HEK293 (cell line): Measurements from ENCODE around the gene INHA.

Experiments
- CTCF ChIA-PET: fragments of 350-600 bp; formaldehyde crosslinking; extraction: SDS; loops from one replicate; lab custom pipeline; 2021; ENCODE audit warnings: antibody characterized with exemption; lab: Yijun Ruan, JAX
- POLR2A ChIA-PET: fragments of 300-600 bp; formaldehyde crosslinking; extraction: SDS; loops from one replicate; lab custom pipeline; 2020; ENCODE audit warnings: antibody characterized with exemption, inconsistent platforms; lab: Yijun Ruan, JAX
- H3K27ac ChIP-seq: fragments of 200-500 bp; sonication (Bioruptor generic); 2 replicates; pipeline ENCODE4 v1.5.1; 2014; ENCODE audit warnings: low read depth, low read length, control low read depth, inconsistent platforms; ENCODE audit errors: extremely low read depth
- H3K36me3 ChIP-seq, 2 experiments: fragments of 200-500 bp in 1 of 2; sonication (Bioruptor generic) in 1 of 2; 1 replicate in 1 of 2; 2 replicates in 1 of 2; pipeline ENCODE4 v1.5.1; 2014 to 2017; ENCODE audit warnings: inconsistent platforms in 2 of 2, low read length in 2 of 2; ENCODE audit not compliant: control insufficient read depth in 2 of 2, insufficient read depth in 1 of 2
- H3K4me1 ChIP-seq: fragments of 200-500 bp; sonication (Bioruptor generic); 2 replicates; pipeline ENCODE4 v1.5.1; 2014; ENCODE audit warnings: mild to moderate bottlenecking, low read length, inconsistent platforms; ENCODE audit not compliant: control insufficient read depth, insufficient read depth
- H3K4me3 ChIP-seq: 2 replicates; pipeline ENCODE4 v1.5.1; 2011; ENCODE audit warnings: low read depth, mild to moderate bottlenecking, control low read depth, low read length, moderate library complexity
- H3K9me3 ChIP-seq: fragments of 200-500 bp; sonication (Bioruptor generic); 2 replicates; pipeline ENCODE4 v1.5.1; 2014; ENCODE audit warnings: low read depth, low read length, inconsistent platforms; ENCODE audit not compliant: control insufficient read depth, insufficient read depth
- FEZF1 ChIP-seq: fragments of 450-650 bp; formaldehyde crosslinking; IDR thresholded peaks from 2 replicates; pipeline ENCODE4 v1.5.1; 2016; ENCODE audit warnings: missing biosample characterization, missing genetic modification characterization
- KLF9 ChIP-seq: fragments of 450-650 bp; formaldehyde crosslinking; IDR thresholded peaks from 2 replicates; pipeline ENCODE4 v1.5.1; 2016; ENCODE audit warnings: missing biosample characterization, missing genetic modification characterization, low read depth
- RBAK ChIP-seq: fragments of 450-650 bp; formaldehyde crosslinking; IDR thresholded peaks from 2 replicates; pipeline ENCODE4 v1.5.1; 2016; ENCODE audit warnings: missing biosample characterization, missing genetic modification characterization
- SALL2 ChIP-seq: fragments of 450-650 bp; formaldehyde crosslinking; IDR thresholded peaks from 2 replicates; pipeline ENCODE4 v1.5.0; 2017; ENCODE audit warnings: missing biosample characterization, mild to moderate bottlenecking, missing genetic modification characterization, borderline replicate concordance
- SP7 ChIP-seq: fragments of 450-650 bp; formaldehyde crosslinking; IDR thresholded peaks from 2 replicates; pipeline ENCODE4 v1.5.1; 2016; ENCODE audit warnings: missing biosample characterization, missing genetic modification characterization
- TRIM28 ChIP-seq: IDR thresholded peaks from 2 replicates; pipeline ENCODE4 v1.6.1; 2011; ENCODE audit warnings: low read length, control low read depth, borderline replicate concordance
- YY1 ChIP-seq: fragments of 450-650 bp; formaldehyde crosslinking; IDR thresholded peaks from 2 replicates; pipeline ENCODE4 v1.5.1; 2018; ENCODE audit warnings: missing biosample characterization, missing genetic modification characterization
- YY2 ChIP-seq: fragments of 450-650 bp; formaldehyde crosslinking; IDR thresholded peaks from 2 replicates; pipeline ENCODE4 v1.5.1; 2016; ENCODE audit warnings: missing biosample characterization, missing genetic modification characterization
- ZBTB21 ChIP-seq: fragments of 450-650 bp; formaldehyde crosslinking; IDR thresholded peaks from 2 replicates; pipeline ENCODE4 v1.5.1; 2017; ENCODE audit warnings: missing biosample characterization, missing genetic modification characterization
- ZBTB48 ChIP-seq: fragments of 450-650 bp; formaldehyde crosslinking; IDR thresholded peaks from 2 replicates; pipeline ENCODE4 v1.5.1; 2016; ENCODE audit warnings: missing biosample characterization, missing genetic modification characterization
- ZFP69B ChIP-seq: fragments of 450-650 bp; formaldehyde crosslinking; IDR thresholded peaks from 2 replicates; pipeline ENCODE4 v1.5.1; 2016; ENCODE audit warnings: missing biosample characterization, missing genetic modification characterization
- ZNF112 ChIP-seq: fragments of 450-650 bp; formaldehyde crosslinking; IDR thresholded peaks from 2 replicates; pipeline ENCODE4 v1.5.0; 2017; ENCODE audit warnings: missing biosample characterization, missing genetic modification characterization
- ZNF114 ChIP-seq: fragments of 450-650 bp; formaldehyde crosslinking; IDR thresholded peaks from 2 replicates; pipeline ENCODE4 v1.5.0; 2017; ENCODE audit warnings: missing biosample characterization, missing genetic modification characterization
- ZNF121 ChIP-seq: fragments of 450-650 bp; formaldehyde crosslinking; IDR thresholded peaks from 2 replicates; pipeline ENCODE4 v1.5.1; 2016; ENCODE audit warnings: missing biosample characterization, missing genetic modification characterization
- ZNF274 ChIP-seq, 2 experiments: fragments of 200-500 bp in 1 of 2; fragments of 450-650 bp in 1 of 2; sonication (Bioruptor generic) in 1 of 2; formaldehyde crosslinking in 1 of 2; IDR thresholded peaks; 2 replicates each; pipeline versions ENCODE4 v1.5.1 to v1.6.1; 2014 to 2016; ENCODE audit warnings: borderline replicate concordance in 1 of 2, inconsistent platforms in 1 of 2, low read length in 1 of 2, missing biosample characterization in 1 of 2, missing genetic modification characterization in 1 of 2
- ZNF311 ChIP-seq: fragments of 450-650 bp; formaldehyde crosslinking; IDR thresholded peaks from 2 replicates; pipeline ENCODE4 v1.5.1; 2017; ENCODE audit warnings: missing biosample characterization, missing genetic modification characterization, borderline replicate concordance
- ZNF366 ChIP-seq: fragments of 450-650 bp; formaldehyde crosslinking; conservative IDR thresholded peaks from 2 replicates; pipeline ENCODE4 v1.5.1; 2016; ENCODE audit warnings: missing biosample characterization, missing genetic modification characterization
- ZNF391 ChIP-seq: fragments of 450-650 bp; formaldehyde crosslinking; IDR thresholded peaks from 2 replicates; pipeline ENCODE4 v1.5.1; 2016; ENCODE audit warnings: low read depth, missing biosample characterization, missing genetic modification characterization, borderline replicate concordance
- ZNF416 ChIP-seq: fragments of 450-650 bp; formaldehyde crosslinking; IDR thresholded peaks from 2 replicates; pipeline ENCODE4 v1.5.1; 2016; ENCODE audit warnings: missing biosample characterization, missing genetic modification characterization
- ZNF621 ChIP-seq: fragments of 450-650 bp; formaldehyde crosslinking; IDR thresholded peaks from 2 replicates; pipeline ENCODE4 v1.5.1; 2017; ENCODE audit warnings: missing biosample characterization, missing genetic modification characterization
- ZNF626 ChIP-seq: fragments of 450-650 bp; sonication (Bioruptor Pico); formaldehyde crosslinking; IDR thresholded peaks from 2 replicates; pipeline ENCODE4 v1.5.1; 2018; ENCODE audit warnings: missing biosample characterization, missing genetic modification characterization, inconsistent platforms
- ZNF664 ChIP-seq: fragments of 450-650 bp; formaldehyde crosslinking; IDR thresholded peaks from 2 replicates; pipeline ENCODE4 v1.5.1; 2016; ENCODE audit warnings: missing biosample characterization, missing genetic modification characterization
- ZNF768 ChIP-seq: fragments of 450-650 bp; formaldehyde crosslinking; IDR thresholded peaks from 2 replicates; pipeline ENCODE4 v1.5.1; 2018; ENCODE audit warnings: missing biosample characterization, mild to moderate bottlenecking, missing genetic modification characterization
- ZNF776 ChIP-seq: fragments of 450-650 bp; formaldehyde crosslinking; IDR thresholded peaks from 2 replicates; pipeline ENCODE4 v1.5.0; 2017; ENCODE audit warnings: missing biosample characterization, missing genetic modification characterization, borderline replicate concordance
- ZNF830 ChIP-seq: fragments of 450-650 bp; IDR thresholded peaks from 2 replicates; pipeline ENCODE4 v1.5.0; 2018; ENCODE audit warnings: missing biosample characterization, missing genetic modification characterization, low read depth, mild to moderate bottlenecking, moderate library complexity
- ZNF843 ChIP-seq: fragments of 450-650 bp; formaldehyde crosslinking; IDR thresholded peaks from 2 replicates; pipeline ENCODE4 v1.5.1; 2016; ENCODE audit warnings: missing biosample characterization, missing genetic modification characterization
- ZSCAN23 ChIP-seq: fragments of 450-650 bp; formaldehyde crosslinking; IDR thresholded peaks from 2 replicates; pipeline ENCODE4 v1.5.1; 2016; ENCODE audit warnings: missing biosample characterization, missing genetic modification characterization
- ZSCAN30 ChIP-seq: fragments of 450-650 bp; IDR thresholded peaks from 2 replicates; pipeline ENCODE4 v1.5.1; 2018; ENCODE audit warnings: missing biosample characterization, mild to moderate bottlenecking, missing genetic modification characterization, moderate library complexity
- TF ChIP-seq, protein P1 (sequence below): fragments of 450-650 bp; formaldehyde crosslinking; IDR thresholded peaks from 2 replicates; pipeline ENCODE4 v1.5.1; 2016; ENCODE audit warnings: missing biosample characterization, missing genetic modification characterization
- TF ChIP-seq, protein P2 (sequence below): fragments of 450-650 bp; formaldehyde crosslinking; IDR thresholded peaks from 2 replicates; pipeline ENCODE4 v1.5.1; 2016; ENCODE audit warnings: missing biosample characterization, missing genetic modification characterization
- TF ChIP-seq, protein P3 (sequence below): fragments of 450-650 bp; formaldehyde crosslinking; IDR thresholded peaks from 2 replicates; pipeline ENCODE4; 2016; ENCODE audit warnings: missing biosample characterization, missing genetic modification characterization
- TF ChIP-seq, protein P4 (sequence below): fragments of 450-650 bp; formaldehyde crosslinking; IDR thresholded peaks from 2 replicates; pipeline ENCODE4 v1.5.1; 2017; ENCODE audit warnings: missing biosample characterization, mild to moderate bottlenecking, missing genetic modification characterization, moderate library complexity

Gene INHA

DNA sequence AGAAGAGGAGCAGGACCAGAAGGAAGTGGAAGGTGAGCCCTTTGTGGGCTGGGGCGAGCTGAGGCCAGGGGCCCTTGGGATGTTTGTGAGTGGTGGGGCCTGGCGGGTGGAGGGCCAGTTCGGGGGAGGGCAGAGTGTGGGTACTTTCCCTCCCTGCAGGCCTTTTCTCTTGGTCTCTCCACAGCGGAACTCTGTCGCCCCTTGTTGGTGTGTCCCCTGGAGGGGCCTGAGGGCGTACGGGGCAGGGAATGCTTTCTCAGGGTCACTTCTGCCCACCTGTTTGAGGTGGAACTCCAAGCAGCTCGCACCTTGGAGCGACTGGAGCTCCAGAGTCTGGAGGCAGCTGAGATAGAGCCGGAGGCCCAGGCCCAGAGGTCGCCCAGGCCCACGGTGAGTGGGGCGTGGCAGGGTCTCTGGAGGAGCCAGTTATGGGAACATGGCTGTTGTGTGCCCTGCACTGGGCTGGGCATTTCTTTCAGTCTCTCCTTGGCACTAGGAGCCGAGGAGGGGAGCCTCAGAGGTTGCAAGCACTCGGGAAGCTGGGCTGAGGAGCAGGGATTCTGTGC lies 36.4 kb downstream of the INHA start (continued):
- TF ChIP-seq ZNF830 (tag by site-specific recombination) (no peak), SP7 (tag by site-specific recombination) (no peak), ZNF274 (IDR thresholded peaks at IDR 0.05; ENCODE audit: low read length) (no peak), ZNF274 (tag by site-specific recombination; IDR thresholded peaks at IDR 0.05; ENCODE audit: borderline replicate concordance) (no peak), ZNF366 (tag by site-specific recombination) (no peak), ZNF664 (tag by site-specific recombination) (no peak), ZNF843 (tag by site-specific recombination) (no peak), ZNF114 (no peak), ZFP69B (tag by site-specific recombination) (no peak), ZNF768 (tag by site-specific recombination) (no peak)
- TF ChIP-seq, protein P1, sequence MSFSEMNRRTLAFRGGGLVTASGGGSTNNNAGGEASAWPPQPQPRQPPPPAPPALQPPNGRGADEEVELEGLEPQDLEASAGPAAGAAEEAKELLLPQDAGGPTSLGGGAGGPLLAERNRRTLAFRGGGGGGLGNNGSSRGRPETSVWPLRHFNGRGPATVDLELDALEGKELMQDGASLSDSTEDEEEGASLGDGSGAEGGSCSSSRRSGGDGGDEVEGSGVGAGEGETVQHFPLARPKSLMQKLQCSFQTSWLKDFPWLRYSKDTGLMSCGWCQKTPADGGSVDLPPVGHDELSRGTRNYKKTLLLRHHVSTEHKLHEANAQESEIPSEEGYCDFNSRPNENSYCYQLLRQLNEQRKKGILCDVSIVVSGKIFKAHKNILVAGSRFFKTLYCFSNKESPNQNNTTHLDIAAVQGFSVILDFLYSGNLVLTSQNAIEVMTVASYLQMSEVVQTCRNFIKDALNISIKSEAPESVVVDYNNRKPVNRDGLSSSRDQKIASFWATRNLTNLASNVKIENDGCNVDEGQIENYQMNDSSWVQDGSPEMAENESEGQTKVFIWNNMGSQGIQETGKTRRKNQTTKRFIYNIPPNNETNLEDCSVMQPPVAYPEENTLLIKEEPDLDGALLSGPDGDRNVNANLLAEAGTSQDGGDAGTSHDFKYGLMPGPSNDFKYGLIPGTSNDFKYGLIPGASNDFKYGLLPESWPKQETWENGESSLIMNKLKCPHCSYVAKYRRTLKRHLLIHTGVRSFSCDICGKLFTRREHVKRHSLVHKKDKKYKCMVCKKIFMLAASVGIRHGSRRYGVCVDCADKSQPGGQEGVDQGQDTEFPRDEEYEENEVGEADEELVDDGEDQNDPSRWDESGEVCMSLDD (tag by site-specific recombination): no peak
- TF ChIP-seq, protein P2, sequence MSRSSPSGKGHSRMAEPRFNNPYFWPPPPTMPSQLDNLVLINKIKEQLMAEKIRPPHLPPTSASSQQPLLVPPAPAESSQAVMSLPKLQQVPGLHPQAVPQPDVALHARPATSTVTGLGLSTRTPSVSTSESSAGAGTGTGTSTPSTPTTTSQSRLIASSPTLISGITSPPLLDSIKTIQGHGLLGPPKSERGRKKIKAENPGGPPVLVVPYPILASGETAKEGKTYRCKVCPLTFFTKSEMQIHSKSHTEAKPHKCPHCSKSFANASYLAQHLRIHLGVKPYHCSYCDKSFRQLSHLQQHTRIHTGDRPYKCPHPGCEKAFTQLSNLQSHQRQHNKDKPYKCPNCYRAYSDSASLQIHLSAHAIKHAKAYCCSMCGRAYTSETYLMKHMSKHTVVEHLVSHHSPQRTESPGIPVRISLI (tag by site-specific recombination): no peak
- TF ChIP-seq, protein P3, sequence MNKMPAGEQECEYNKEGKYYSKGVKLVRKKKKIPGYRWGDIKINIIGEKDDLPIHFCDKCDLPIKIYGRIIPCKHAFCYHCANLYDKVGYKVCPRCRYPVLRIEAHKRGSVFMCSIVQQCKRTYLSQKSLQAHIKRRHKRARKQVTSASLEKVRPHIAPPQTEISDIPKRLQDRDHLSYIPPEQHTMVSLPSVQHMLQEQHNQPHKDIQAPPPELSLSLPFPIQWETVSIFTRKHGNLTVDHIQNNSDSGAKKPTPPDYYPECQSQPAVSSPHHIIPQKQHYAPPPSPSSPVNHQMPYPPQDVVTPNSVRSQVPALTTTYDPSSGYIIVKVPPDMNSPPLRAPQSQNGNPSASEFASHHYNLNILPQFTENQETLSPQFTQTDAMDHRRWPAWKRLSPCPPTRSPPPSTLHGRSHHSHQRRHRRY (tag by site-specific recombination): no peak
- TF ChIP-seq, all 188 proteins: peak for 0

DNA sequence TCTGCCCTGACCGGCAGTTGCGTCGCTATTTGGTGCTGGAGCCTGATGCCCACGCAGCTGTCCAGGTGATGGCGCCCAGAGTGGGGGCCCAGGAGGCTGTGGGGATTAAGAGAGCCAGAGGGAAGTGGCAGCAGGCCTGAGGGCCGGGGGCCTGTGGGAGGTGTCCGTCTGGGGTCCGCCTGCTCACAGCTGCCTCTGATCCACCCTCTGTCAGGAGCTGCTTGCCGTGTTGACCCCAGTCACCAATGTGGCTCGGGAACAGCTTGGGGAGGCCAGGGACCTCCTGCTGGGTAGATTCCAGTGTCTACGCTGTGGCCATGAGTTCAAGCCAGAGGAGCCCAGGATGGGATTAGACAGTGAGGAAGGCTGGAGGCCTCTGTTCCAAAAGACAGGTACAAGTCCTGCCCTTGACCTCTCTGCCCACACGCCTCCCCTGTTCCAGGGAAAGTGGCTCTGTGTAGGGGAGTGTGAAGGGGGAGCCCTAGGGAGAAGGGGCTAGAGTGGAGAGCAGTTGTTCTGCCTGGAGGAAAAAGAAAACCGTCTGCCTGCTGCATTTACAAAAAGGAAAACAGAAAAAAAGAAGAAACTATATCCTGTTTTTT lies 37.1 kb downstream of the INHA start:
- no peak overlapping the region for H3K4me3 ChIP-seq
- peaks cover 4 to 68% of the 10 kb centered on the region in 2 experiments; a peak in 2 of 3 replicates for H3K36me3 ChIP-seq
- TF ChIP-seq ZNF626 (tag by site-specific recombination) (no peak), YY1 (tag by site-specific recombination) (no peak), ZSCAN23 (no peak), SALL2 (no peak), FEZF1 (tag by site-specific recombination) (no peak), YY2 (tag by site-specific recombination) (no peak), KLF9 (tag by site-specific recombination) (no peak), ZSCAN30 (tag by site-specific recombination) (no peak), ZNF121 (tag by site-specific recombination) (no peak), ZNF416 (tag by site-specific recombination) (no peak), RBAK (no peak), ZNF391 (no peak), ZBTB48 (tag by site-specific recombination) (no peak), TRIM28 (no peak), ZNF776 (tag by site-specific recombination) (no peak), ZNF311 (no peak), ZBTB21 (tag by site-specific recombination) (no peak), ZNF112 (tag by site-specific recombination) (no peak), ZNF621 (no peak)
- TF ChIP-seq, protein P4, sequence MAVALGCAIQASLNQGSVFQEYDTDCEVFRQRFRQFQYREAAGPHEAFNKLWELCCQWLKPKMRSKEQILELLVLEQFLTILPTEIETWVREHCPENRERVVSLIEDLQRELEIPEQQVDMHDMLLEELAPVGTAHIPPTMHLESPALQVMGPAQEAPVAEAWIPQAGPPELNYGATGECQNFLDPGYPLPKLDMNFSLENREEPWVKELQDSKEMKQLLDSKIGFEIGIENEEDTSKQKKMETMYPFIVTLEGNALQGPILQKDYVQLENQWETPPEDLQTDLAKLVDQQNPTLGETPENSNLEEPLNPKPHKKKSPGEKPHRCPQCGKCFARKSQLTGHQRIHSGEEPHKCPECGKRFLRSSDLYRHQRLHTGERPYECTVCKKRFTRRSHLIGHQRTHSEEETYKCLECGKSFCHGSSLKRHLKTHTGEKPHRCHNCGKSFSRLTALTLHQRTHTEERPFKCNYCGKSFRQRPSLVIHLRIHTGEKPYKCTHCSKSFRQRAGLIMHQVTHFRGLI (tag by site-specific recombination): no peak
- H3K27ac ChIP-seq: no peak overlapping the region
- POLR2A ChIA-PET: no interaction called here
- H3K4me1 ChIP-seq: no peaks in the 10 kb centered on the region
- H3K9me3 ChIP-seq: no peaks in the 10 kb centered on the region
- CTCF ChIA-PET: no interaction called here
